IPS-18a (cell line): ENCODE measurements around the gene VWA8.

Source experiments
- H3K27ac ChIP-seq: one replicate; pipeline ENCODE4 v1.5.1; 2013; ENCODE audit warnings: low read length
- H3K27me3 ChIP-seq: one replicate; pipeline ENCODE4 v1.6.1; 2013; ENCODE audit warnings: mild to moderate bottlenecking, low read length; ENCODE audit not compliant: control insufficient read depth, insufficient read depth
- H3K36me3 ChIP-seq: one replicate; pipeline ENCODE4 v1.6.1; 2013; ENCODE audit warnings: low read depth, low read length; ENCODE audit not compliant: control insufficient read depth
- H3K4me1 ChIP-seq: one replicate; pipeline ENCODE4 v1.6.1; 2013; ENCODE audit warnings: low read depth, low read length; ENCODE audit not compliant: control insufficient read depth
- H3K4me3 ChIP-seq: one replicate; pipeline ENCODE4 v1.5.1; 2013; ENCODE audit warnings: low read length
- H3K9ac ChIP-seq: one replicate; pipeline ENCODE4 v1.6.1; 2013; ENCODE audit warnings: mild to moderate bottlenecking, low read length, moderate library complexity
- H3K9me3 ChIP-seq: one replicate; pipeline ENCODE4 v1.6.1; 2013; ENCODE audit warnings: low read depth, low read length; ENCODE audit not compliant: control insufficient read depth

VWA8 gene

GRCh38 chr13:41713405-41713804, 247.5 kb downstream of the VWA8 start:
- Histone ChIP-seq H3K4me3 (no peak overlapping the region), H3K9me3 (no peaks in the 10 kb centered on the region), H3K9ac (no peak overlapping the region)

GRCh38 chr13:41710771-41711170, 250.1 kb downstream of the VWA8 start:
- no peak overlapping the region for H3K4me3 ChIP-seq
- H3K4me1 ChIP-seq = peaks cover 11% of the 10 kb centered on the region
- no peaks in the 10 kb centered on the region for H3K27me3 ChIP-seq
- no peak overlapping the region for H3K9ac ChIP-seq
- no peaks in the 10 kb centered on the region for H3K9me3 ChIP-seq
- H3K36me3 ChIP-seq = no peaks in the 10 kb centered on the region
- no peak overlapping the region for H3K27ac ChIP-seq

More at GRCh38 chr13:41713405-41713804, 247.5 kb downstream of the VWA8 start:
- Histone ChIP-seq H3K4me1 (peaks cover 11% of the 10 kb centered on the region), H3K36me3 (no peaks in the 10 kb centered on the region), H3K27ac (no peak overlapping the region), H3K27me3 (no peaks in the 10 kb centered on the region)

GRCh38 chr13:41709511-41709910, 251.4 kb downstream of the VWA8 start:
- no peak overlapping the region for H3K4me3 ChIP-seq
- H3K27me3 ChIP-seq = no peaks in the 10 kb centered on the region
- H3K27ac ChIP-seq = no peak overlapping the region
- peaks cover 11% of the 10 kb centered on the region for H3K4me1 ChIP-seq
- no peaks in the 10 kb centered on the region for H3K9me3 ChIP-seq
- H3K36me3 ChIP-seq = no peaks in the 10 kb centered on the region
- H3K9ac ChIP-seq = no peak overlapping the region

- no peak overlapping the region for H3K27ac ChIP-seq
- peaks cover 11% of the 10 kb centered on the region for H3K4me1 ChIP-seq
- no peaks in the 10 kb centered on the region for H3K27me3 ChIP-seq
- H3K4me3 ChIP-seq = no peak overlapping the region
- H3K9ac ChIP-seq = no peak overlapping the region
- H3K9me3 ChIP-seq = no peaks in the 10 kb centered on the region
- no peaks in the 10 kb centered on the region for H3K36me3 ChIP-seq
These were observed 252.2 kb downstream of the VWA8 start for GRCh38 chr13:41708713-41709112.

GRCh38 chr13:41707194-41707821, 253.6 kb downstream of the VWA8 start:
- Histone ChIP-seq H3K27me3 (no peaks in the 10 kb centered on the region), H3K9ac (no peak overlapping the region), H3K4me3 (no peak overlapping the region), H3K9me3 (no peaks in the 10 kb centered on the region), H3K36me3 (no peaks in the 10 kb centered on the region), H3K27ac (no peak overlapping the region), H3K4me1 (peaks cover 11% of the 10 kb centered on the region)

- no peak overlapping the region for H3K9ac ChIP-seq
These were observed 254.8 kb downstream of the VWA8 start for GRCh38 chr13:41706152-41706551.

GRCh38 chr13:41702540-41702939, 258.4 kb downstream of the VWA8 start:
- no peaks in the 10 kb centered on the region for H3K9me3 ChIP-seq
- H3K4me3 ChIP-seq = no peak overlapping the region
- no peak overlapping the region for H3K9ac ChIP-seq
- H3K36me3 ChIP-seq = no peaks in the 10 kb centered on the region
- peaks cover 3% of the 10 kb centered on the region for H3K4me1 ChIP-seq
- H3K27ac ChIP-seq = no peak overlapping the region
- no peaks in the 10 kb centered on the region for H3K27me3 ChIP-seq

More at GRCh38 chr13:41706152-41706551, 254.8 kb downstream of the VWA8 start:
- Histone ChIP-seq H3K4me1 (peaks cover 10% of the 10 kb centered on the region), H3K27ac (no peak overlapping the region), H3K27me3 (no peaks in the 10 kb centered on the region), H3K36me3 (no peaks in the 10 kb centered on the region), H3K4me3 (no peak overlapping the region), H3K9me3 (no peaks in the 10 kb centered on the region)

GRCh38 chr13:41701676-41702075, 259.2 kb downstream of the VWA8 start:
- Histone ChIP-seq H3K9me3 (no peaks in the 10 kb centered on the region), H3K36me3 (no peaks in the 10 kb centered on the region), H3K9ac (no peak overlapping the region), H3K4me3 (no peak overlapping the region), H3K27me3 (no peaks in the 10 kb centered on the region), H3K27ac (no peak overlapping the region), H3K4me1 (peaks cover 11% of the 10 kb centered on the region)

- no peak overlapping the region for H3K4me3 ChIP-seq
- no peak overlapping the region for H3K9ac ChIP-seq
- no peaks in the 10 kb centered on the region for H3K9me3 ChIP-seq
- no peaks in the 10 kb centered on the region for H3K36me3 ChIP-seq
- H3K27ac ChIP-seq = no peak overlapping the region
- no peaks in the 10 kb centered on the region for H3K27me3 ChIP-seq
- peaks cover 18% of the 10 kb centered on the region for H3K4me1 ChIP-seq
These were observed 260.1 kb downstream of the VWA8 start for GRCh38 chr13:41700790-41701310.

GRCh38 chr13:41699759-41700158, 261.1 kb downstream of the VWA8 start:
- peaks cover 29% of the 10 kb centered on the region for H3K4me1 ChIP-seq
- no peak overlapping the region for H3K9ac ChIP-seq
- H3K4me3 ChIP-seq = no peak overlapping the region
- H3K36me3 ChIP-seq = no peaks in the 10 kb centered on the region
- H3K27ac ChIP-seq = no peak overlapping the region
- H3K9me3 ChIP-seq = no peaks in the 10 kb centered on the region
- no peaks in the 10 kb centered on the region for H3K27me3 ChIP-seq

GRCh38 chr13:41697578-41697977, 263.3 kb downstream of the VWA8 start:
- no peaks in the 10 kb centered on the region for H3K9me3 ChIP-seq
- no peaks in the 10 kb centered on the region for H3K27me3 ChIP-seq
- H3K36me3 ChIP-seq = no peaks in the 10 kb centered on the region
- no peak overlapping the region for H3K9ac ChIP-seq
- no peak overlapping the region for H3K4me3 ChIP-seq
- no peak overlapping the region for H3K27ac ChIP-seq
- peaks cover 32% of the 10 kb centered on the region for H3K4me1 ChIP-seq
